GM18907 (cell line): ENCODE data around the gene RGS11.
"Not testable (repeated sequence)": the region's sequence is repeated elsewhere in the genome, so short reads cannot be mapped to it uniquely, and the experiment has no call there.

ENCODE experiments used
- ATAC-seq: cut with Tn5 transposase; IDR thresholded peaks from one replicate; pipeline ENCODE4 v1.9.1; 2021; ENCODE audit warnings: mild to moderate bottlenecking, moderate library complexity; ENCODE audit not compliant: unreplicated experiment

The RGS11 gene

DNA sequence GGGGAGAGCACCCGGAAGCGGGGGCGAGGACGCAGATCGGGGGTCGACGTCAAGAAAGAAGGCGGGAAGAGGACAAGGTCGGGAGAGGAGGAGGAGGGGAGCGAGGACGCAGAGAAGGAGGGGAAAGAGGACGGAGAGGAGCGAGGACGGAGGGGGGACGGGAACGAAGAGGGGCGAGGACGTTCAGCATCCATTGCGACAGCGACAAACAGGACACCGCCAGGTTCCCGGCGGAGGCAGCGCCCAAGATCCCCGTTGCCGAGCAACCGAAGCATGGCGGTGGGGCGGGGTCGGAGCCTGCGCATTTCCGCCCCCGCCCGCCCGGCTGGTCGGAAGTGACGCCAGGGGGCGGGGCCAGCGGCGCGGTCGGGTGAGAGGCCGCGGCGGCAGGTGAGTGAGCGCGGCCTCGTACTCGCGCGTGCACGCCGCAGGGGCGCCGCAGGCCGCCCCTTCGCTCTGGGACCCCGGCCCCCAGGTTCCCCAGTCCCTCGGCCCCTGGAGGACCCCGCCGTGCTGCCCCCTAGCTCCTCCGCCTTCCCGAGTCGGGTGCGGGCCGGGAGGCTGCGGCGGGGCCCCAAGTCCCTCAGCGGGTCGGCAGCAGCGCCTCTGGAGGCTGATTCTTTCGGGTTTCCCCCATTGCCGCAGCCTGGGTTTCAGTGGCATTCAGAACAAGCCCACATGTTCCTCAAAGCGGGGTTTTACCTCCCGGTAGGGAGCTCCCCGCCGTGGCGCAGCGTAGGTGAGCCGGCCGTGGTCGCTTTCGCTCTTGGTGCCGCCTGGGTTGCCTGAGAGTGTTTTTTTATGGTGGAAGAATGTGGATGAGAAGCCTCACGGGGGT lies 41.1 kb downstream of the RGS11 start, which contains the start of gene FAM234A:
FAM234A (plus strand) TSS at position 354 of the 838 bp plus-strand sequence. CDS start 19,593 bp downstream, outside the sequence.
- peak; percentile 89 for ATAC-seq

DNA sequence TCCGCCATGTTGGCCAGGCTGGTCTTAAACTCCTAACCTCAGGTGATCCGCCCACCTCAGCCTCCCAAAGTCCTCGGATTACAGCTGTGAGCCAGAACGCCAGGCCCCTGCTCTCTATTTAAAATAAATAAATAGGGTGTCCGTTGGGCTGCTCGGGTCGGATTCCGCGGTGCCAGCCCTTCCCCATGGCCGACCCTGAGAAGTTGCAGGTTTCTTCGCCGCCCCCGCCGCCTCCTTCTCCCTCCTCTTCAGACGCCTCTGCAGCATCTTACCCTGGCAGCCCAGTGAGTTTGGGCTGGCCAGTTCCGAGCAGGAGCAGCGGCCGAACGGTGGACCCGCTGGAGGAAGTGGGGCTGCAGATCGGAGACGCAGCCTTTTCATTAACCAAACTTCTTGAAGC lies 44.8 kb downstream of the RGS11 start:
- ATAC-seq: no peak

DNA sequence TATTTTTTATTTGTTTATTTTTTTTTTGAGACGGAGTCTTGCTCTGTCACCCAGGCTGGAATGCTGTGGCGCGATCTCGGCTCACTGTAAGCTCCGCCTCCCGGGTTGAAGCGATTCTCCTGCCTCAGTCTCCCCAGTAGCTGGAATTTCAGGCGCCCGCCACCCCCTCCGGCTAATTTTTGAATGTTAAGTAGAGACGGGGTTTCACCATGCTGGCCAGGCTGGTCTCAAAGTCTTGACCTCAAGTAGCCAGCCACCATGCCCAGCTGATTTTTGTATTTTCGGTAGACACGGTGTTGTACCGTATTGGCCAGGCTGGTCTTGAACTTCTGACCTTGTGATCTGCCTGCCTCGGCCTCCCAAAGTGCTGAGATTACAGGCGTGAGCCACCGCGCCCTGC lies 45.4 kb downstream of the RGS11 start:
- ATAC-seq: not testable (repeated sequence)

- no peak for ATAC-seq
These were observed 45.9 kb downstream of the RGS11 start for GRCh38 chr16:229731-230281.

- peak; percentile 86 for ATAC-seq
These were observed 46.7 kb downstream of the RGS11 start, which contains the start of gene LUC7L for GRCh38 chr16:228852-229730. LUC7L (minus strand) TSS chr16:229449; CDS start chr16:229339, 110 bp downstream.

GRCh38 chr16:228151-228851 lies 47.4 kb downstream of the RGS11 start:
- ATAC-seq: peak; percentile 20

GRCh38 chr16:220021-220420 lies 55.7 kb downstream of the RGS11 start:
- no peak for ATAC-seq
